GM12878 (cell line): ENCODE results near the gene TMBIM6.

ENCODE experiments used
- CBFB ChIP-seq: IDR thresholded peaks from 2 replicates; pipeline ENCODE4 v1.6.1; 2016; ENCODE audit warnings: antibody characterized with exemption, low read depth
- CTCF ChIP-seq, 3 experiments: IDR thresholded peaks in 2 of 3; conservative IDR thresholded peaks in 1 of 3; 2 replicates each; pipeline ENCODE4 v1.5.1; 2011; ENCODE audit warnings: low read depth in 3 of 3, low read length in 3 of 3, mild to moderate bottlenecking in 3 of 3, control low read depth in 2 of 3, moderate library complexity in 2 of 3, inconsistent platforms in 1 of 3, mixed read lengths in 1 of 3; ENCODE audit not compliant: control insufficient read depth in 2 of 3, insufficient read depth in 1 of 3; ENCODE audit errors: extremely low read depth in 1 of 3
- EP300 ChIP-seq, 2 experiments: fragments of 150-350 bp in 1 of 2; IDR thresholded peaks; 2 replicates each; pipeline ENCODE4 v1.6.1; 2011 to 2012; ENCODE audit warnings: low read depth in 2 of 2, low read length in 2 of 2, borderline replicate concordance in 1 of 2, improper control_type of control experiment in 1 of 2, inconsistent platforms in 1 of 2; ENCODE audit not compliant: control insufficient read depth in 1 of 2
- MEF2A ChIP-seq: IDR thresholded peaks from 2 replicates; pipeline ENCODE4 v1.6.1; 2011; ENCODE audit warnings: low read depth, mild to moderate bottlenecking, low read length, moderate library complexity; ENCODE audit not compliant: insufficient read depth
- POLR2A ChIP-seq: IDR thresholded peaks from 2 replicates; pipeline ENCODE4 v1.6.1; 2011; ENCODE audit warnings: low read depth, mild to moderate bottlenecking, low read length
- POLR2AphosphoS2 ChIP-seq: IDR thresholded peaks from 2 replicates; pipeline ENCODE4 v1.6.1; 2011; ENCODE audit warnings: low read depth, mild to moderate bottlenecking, low read length, improper control_type of control experiment, moderate library complexity
- RAD21 ChIP-seq: IDR thresholded peaks from 2 replicates; pipeline ENCODE4 v1.6.1; 2011; ENCODE audit warnings: mild to moderate bottlenecking, low read depth, low read length, moderate library complexity; ENCODE audit not compliant: insufficient read depth
- REST ChIP-seq: IDR thresholded peaks from 2 replicates; pipeline ENCODE4 v1.6.1; 2012; ENCODE audit warnings: mild to moderate bottlenecking, low read depth, low read length
- SIX5 ChIP-seq: IDR thresholded peaks from 2 replicates; pipeline ENCODE4 v1.6.1; 2011; ENCODE audit warnings: mild to moderate bottlenecking, low read depth, low read length, moderate library complexity; ENCODE audit not compliant: severe bottlenecking
- TAF1 ChIP-seq: IDR thresholded peaks from 2 replicates; pipeline ENCODE4 v1.6.1; 2011; ENCODE audit warnings: mild to moderate bottlenecking, low read depth, low read length, borderline replicate concordance
- TF ChIP-seq, protein P1 (sequence below): IDR thresholded peaks from 2 replicates; pipeline ENCODE4 v1.6.1; 2012; ENCODE audit warnings: low read depth, low read length, improper control_type of control experiment

GRCh38 chr12:49792976-49793580, 51.7 kb downstream of the TMBIM6 start:
- TF ChIP-seq MEF2A (no peak), CTCF (IDR thresholded peaks at IDR 0.05 in 2 of 3, conservative IDR thresholded peaks at IDR 0.05 in 1 of 3; ENCODE audit: control insufficient read depth in 2 of 3, extremely low read depth in 1 of 3, insufficient read depth in 1 of 3, low read depth in 3 of 3, low read length in 3 of 3) (no peak), TAF1 (no peak), CBFB (no peak), POLR2A (no peak; the same call in 1 of the 2 replicates), POLR2AphosphoS2 (no peak), REST (no peak), RAD21 (no peak), SIX5 (no peak), EP300 (IDR thresholded peaks at IDR 0.05; ENCODE audit: borderline replicate concordance in 1 of 2, control insufficient read depth in 1 of 2, low read depth in 2 of 2, low read length in 2 of 2) (no peak)
- TF ChIP-seq, protein P1, sequence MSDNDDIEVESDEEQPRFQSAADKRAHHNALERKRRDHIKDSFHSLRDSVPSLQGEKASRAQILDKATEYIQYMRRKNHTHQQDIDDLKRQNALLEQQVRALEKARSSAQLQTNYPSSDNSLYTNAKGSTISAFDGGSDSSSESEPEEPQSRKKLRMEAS = no peak
